ENCODE data around the gene OCEL1.
"Not testable (repeated sequence)": the region's sequence is repeated elsewhere in the genome, so short reads cannot be mapped to it uniquely, and the experiment has no call there.

The OCEL1 gene

GRCh38 chr19:17185590-17185989, 40.4 kb upstream of the OCEL1 start:
- Histone ChIP-seq H3K27me3 (ENCODE audit: insufficient read depth, low read length, poor library complexity) (no peaks in the 10 kb centered on the region), H4K20me1 (ENCODE audit: insufficient read depth, low read length) (0 out of 2 replicates have a peak, but pooled peaks cover 3% of the 10 kb centered on the region), H2AFZ (ENCODE audit: low read depth, low read length) (no peak overlapping the region), H3K9me3 (ENCODE audit: insufficient read depth, low read length, severe bottlenecking) (no peaks in the 10 kb centered on the region), H3K4me1 (ENCODE audit: insufficient read depth, low read length) (no peaks in the 10 kb centered on the region), H3K36me3 (ENCODE audit: insufficient read depth, low read length) (peaks cover 73% of the 10 kb centered on the region), H3K4me3 (ENCODE audit: low read depth in 1 of 2, low read length in 2 of 2) (no peak overlapping the region), H3K27ac (ENCODE audit: low read length) (no peak overlapping the region), H3K79me2 (ENCODE audit: insufficient read depth, low read length) (no peaks in the 10 kb centered on the region), H3K9ac (ENCODE audit: low read depth, low read length) (no peak overlapping the region), H3K4me2 (ENCODE audit: insufficient read depth, low read length) (no peak overlapping the region)
- DNase-seq (no peak), ATAC-seq (ENCODE audit: insufficient read depth, low read depth) (no peak)
- TF ChIP-seq EZH2 (IDR thresholded peaks at IDR 0.05; ENCODE audit: borderline replicate concordance, low read depth, low read length, severe bottlenecking) (no peak), CTCF (IDR thresholded peaks at IDR 0.05; ENCODE audit: borderline replicate concordance, extremely low read depth, low read length, poor library complexity, severe bottlenecking) (no peak)

GRCh38 chr19:17191736-17192135, 34.3 kb upstream of the OCEL1 start:
- H3K4me3 ChIP-seq (ENCODE audit: low read depth in 1 of 2, low read length in 2 of 2); ATAC-seq (ENCODE audit: insufficient read depth, low read depth); H3K9me3 ChIP-seq (ENCODE audit: insufficient read depth, low read length, severe bottlenecking); H4K20me1 ChIP-seq (ENCODE audit: insufficient read depth, low read length); H3K27me3 ChIP-seq (ENCODE audit: insufficient read depth, low read length, poor library complexity); H2AFZ ChIP-seq (ENCODE audit: low read depth, low read length); DNase-seq; H3K79me2 ChIP-seq (ENCODE audit: insufficient read depth, low read length); H3K27ac ChIP-seq (ENCODE audit: low read length); H3K9ac ChIP-seq (ENCODE audit: low read depth, low read length); H3K4me2 ChIP-seq (ENCODE audit: insufficient read depth, low read length); H3K4me1 ChIP-seq (ENCODE audit: insufficient read depth, low read length): not testable (repeated sequence)
- peaks cover 83% of the 10 kb centered on the region for H3K36me3 ChIP-seq (ENCODE audit: insufficient read depth, low read length)

- no peak for DNase-seq
- no peaks in the 10 kb centered on the region for H3K4me1 ChIP-seq (ENCODE audit: insufficient read depth, low read length)
- no peaks in the 10 kb centered on the region for H3K79me2 ChIP-seq (ENCODE audit: insufficient read depth, low read length)
- no peak overlapping the region for H3K9ac ChIP-seq (ENCODE audit: low read depth, low read length)
- no peak for ATAC-seq (ENCODE audit: insufficient read depth, low read depth)
- H2AFZ ChIP-seq (ENCODE audit: low read depth, low read length) = no peak overlapping the region
- H3K4me3 ChIP-seq (ENCODE audit: low read depth in 1 of 2, low read length in 2 of 2) = no peak overlapping the region
- H3K9me3 ChIP-seq (ENCODE audit: insufficient read depth, low read length, severe bottlenecking) = no peaks in the 10 kb centered on the region
- H3K36me3 ChIP-seq (ENCODE audit: insufficient read depth, low read length) = peaks cover 78% of the 10 kb centered on the region
- no peaks in the 10 kb centered on the region for H3K27me3 ChIP-seq (ENCODE audit: insufficient read depth, low read length, poor library complexity)
- H4K20me1 ChIP-seq (ENCODE audit: insufficient read depth, low read length) = no peaks in the 10 kb centered on the region
- H3K27ac ChIP-seq (ENCODE audit: low read length) = no peak overlapping the region
- no peak for TF ChIP-seq EZH2 (IDR thresholded peaks at IDR 0.05; ENCODE audit: borderline replicate concordance, low read depth, low read length, severe bottlenecking)
- no peak for TF ChIP-seq CTCF (IDR thresholded peaks at IDR 0.05; ENCODE audit: borderline replicate concordance, extremely low read depth, low read length, poor library complexity, severe bottlenecking)
- H3K4me2 ChIP-seq (ENCODE audit: insufficient read depth, low read length) = no peak overlapping the region
Measured at GRCh38 chr19:17192751-17193150, 33.3 kb upstream of the OCEL1 start.

- DNase-seq = no peak
- no peak overlapping the region for H3K27ac ChIP-seq (ENCODE audit: low read length)
- H3K9me3 ChIP-seq (ENCODE audit: insufficient read depth, low read length, severe bottlenecking) = no peaks in the 10 kb centered on the region
- H3K4me3 ChIP-seq (ENCODE audit: low read depth in 1 of 2, low read length in 2 of 2) = no peak overlapping the region
- H3K9ac ChIP-seq (ENCODE audit: low read depth, low read length) = no peak overlapping the region
- no peak overlapping the region for H2AFZ ChIP-seq (ENCODE audit: low read depth, low read length)
- no peak overlapping the region for H3K4me2 ChIP-seq (ENCODE audit: insufficient read depth, low read length)
- no peaks in the 10 kb centered on the region for H4K20me1 ChIP-seq (ENCODE audit: insufficient read depth, low read length)
- peaks cover 76% of the 10 kb centered on the region for H3K36me3 ChIP-seq (ENCODE audit: insufficient read depth, low read length)
- no peak for ATAC-seq (ENCODE audit: insufficient read depth, low read depth)
- TF ChIP-seq CTCF (IDR thresholded peaks at IDR 0.05; ENCODE audit: borderline replicate concordance, extremely low read depth, low read length, poor library complexity, severe bottlenecking) (no peak), EZH2 (IDR thresholded peaks at IDR 0.05; ENCODE audit: borderline replicate concordance, low read depth, low read length, severe bottlenecking) (no peak)
- H3K4me1 ChIP-seq (ENCODE audit: insufficient read depth, low read length) = no peaks in the 10 kb centered on the region
- no peaks in the 10 kb centered on the region for H3K27me3 ChIP-seq (ENCODE audit: insufficient read depth, low read length, poor library complexity)
- H3K79me2 ChIP-seq (ENCODE audit: insufficient read depth, low read length) = no peaks in the 10 kb centered on the region
Measured at GRCh38 chr19:17194608-17195007, 31.4 kb upstream of the OCEL1 start.
